Effector memory CD4-positive, alpha-beta T cell (primary cell): ENCODE data around the gene PCDHGA1.

Source experiments
- DNase-seq, 3 donors: peaks; one replicate each; pipeline ENCODE4 v3.0.0-alpha.2; 2020
- H3K27ac ChIP-seq: 2 replicates; pipeline ENCODE4 v1.7.0; 2013; ENCODE audit warnings: mild to moderate bottlenecking, low read length, moderate library complexity; ENCODE audit not compliant: insufficient read depth, poor library complexity, severe bottlenecking
- H3K27me3 ChIP-seq: replicated peaks from 2 replicates; pipeline ENCODE4 v1.7.0; 2013; ENCODE audit warnings: mild to moderate bottlenecking, low read length; ENCODE audit not compliant: insufficient read depth, control insufficient read depth, poor library complexity, severe bottlenecking
- H3K36me3 ChIP-seq: 2 replicates; pipeline ENCODE4 v1.7.0; 2013; ENCODE audit warnings: mild to moderate bottlenecking, low read length, moderate library complexity; ENCODE audit not compliant: control insufficient read depth, insufficient read depth
- H3K4me1 ChIP-seq: 2 replicates; pipeline ENCODE4 v1.7.0; 2013; ENCODE audit warnings: low read length, mild to moderate bottlenecking; ENCODE audit not compliant: control insufficient read depth, insufficient read depth, poor library complexity, severe bottlenecking
- H3K4me3 ChIP-seq: 2 replicates; pipeline ENCODE4 v1.7.0; 2013; ENCODE audit warnings: low read length, low read depth, mild to moderate bottlenecking; ENCODE audit not compliant: insufficient read depth, poor library complexity, severe bottlenecking
- H3K9me3 ChIP-seq: 2 replicates; pipeline ENCODE4 v1.7.0; 2013; ENCODE audit warnings: mild to moderate bottlenecking, low read length, moderate library complexity; ENCODE audit not compliant: control insufficient read depth

PCDHGA1 gene

GRCh38 chr5:141560151-141560550, 229.8 kb downstream of the PCDHGA1 start:
- Histone ChIP-seq H3K27ac (no peak overlapping the region), H3K36me3 (peaks cover 54% of the 10 kb centered on the region), H3K9me3 (no peaks in the 10 kb centered on the region), H3K4me1 (peaks cover 6% of the 10 kb centered on the region), H3K27me3 (no peaks in the 10 kb centered on the region), H3K4me3 (no peak overlapping the region)
- DNase-seq = no peak

- no peak overlapping the region for H3K27ac ChIP-seq
- no peaks in the 10 kb centered on the region for H3K27me3 ChIP-seq
- no peaks in the 10 kb centered on the region for H3K9me3 ChIP-seq
- no peak for DNase-seq
- H3K36me3 ChIP-seq = peaks cover 54% of the 10 kb centered on the region
- H3K4me3 ChIP-seq = no peak overlapping the region
- H3K4me1 ChIP-seq = peaks cover 6% of the 10 kb centered on the region
Observed at GRCh38 chr5:141560725-141561483, 230.6 kb downstream of the PCDHGA1 start.
